Skin of body (tissue), 2 donors: ENCODE data around the gene MACROD1. TPM values are rescaled to one million over a fixed set of nuclear protein-coding genes. Genes with fewer than 3 reads are reported as not detected.

ENCODE experiments used
- DNase-seq: peaks from one replicate; lab custom pipeline; 2025; lab: John Stamatoyannopoulos, UW
- total RNA-seq: library from RNA; depleted of rRNA; stranded (reverse); fragments of >200 nt; gene quantifications from one replicate; pipeline ENCODE4 v1.2.3, GENCODE V29; 2014

The MACROD1 gene
- total RNA-seq, 1 donor from 2014 or later: 23.1 TPM

DNA sequence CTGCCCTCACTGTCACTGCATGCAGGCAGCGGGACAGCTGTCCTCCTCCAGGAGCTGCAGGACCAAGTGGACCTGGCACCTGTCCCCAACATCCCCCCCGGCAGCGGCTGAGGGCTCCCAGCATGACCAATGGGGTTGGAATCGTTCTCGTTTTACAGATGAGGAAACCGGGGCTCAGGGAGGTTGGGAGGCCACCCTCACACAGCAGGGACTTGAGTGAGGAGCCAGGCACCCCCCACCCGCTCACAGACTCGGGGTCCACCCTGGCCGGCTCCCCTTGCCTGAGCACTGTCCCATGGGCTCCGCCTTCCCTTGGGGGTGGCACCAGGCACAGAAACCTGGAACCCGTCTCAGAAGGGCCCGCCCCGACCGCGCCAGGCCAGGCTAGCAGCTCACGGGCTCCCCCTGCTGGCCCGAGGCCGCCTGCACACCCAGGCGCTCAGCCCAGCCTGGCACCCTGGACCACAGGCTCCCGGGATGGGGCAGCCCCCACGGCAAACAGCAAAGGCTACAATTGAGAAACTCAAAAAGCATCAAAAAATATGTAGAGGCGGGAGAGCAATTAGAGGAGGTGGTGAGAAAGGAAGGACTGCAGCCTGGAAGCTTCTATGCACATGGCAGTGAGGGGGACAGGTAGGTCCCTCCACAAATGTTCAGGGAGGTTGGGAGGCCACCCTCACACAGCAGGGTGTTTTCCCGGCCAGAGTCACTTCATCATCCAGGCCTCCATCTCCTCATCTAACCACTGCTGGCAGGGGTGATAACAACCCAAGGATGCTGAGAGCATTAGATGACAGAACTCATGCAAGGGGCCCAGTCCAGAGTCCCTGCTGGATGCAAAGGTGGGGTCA, 12.8 kb downstream of the MACROD1 start:
- DNase-seq: peak; percentile 18

GRCh38 chr11:64151337-64151736, 14.6 kb downstream of the MACROD1 start:
- DNase-seq: no peak

DNA sequence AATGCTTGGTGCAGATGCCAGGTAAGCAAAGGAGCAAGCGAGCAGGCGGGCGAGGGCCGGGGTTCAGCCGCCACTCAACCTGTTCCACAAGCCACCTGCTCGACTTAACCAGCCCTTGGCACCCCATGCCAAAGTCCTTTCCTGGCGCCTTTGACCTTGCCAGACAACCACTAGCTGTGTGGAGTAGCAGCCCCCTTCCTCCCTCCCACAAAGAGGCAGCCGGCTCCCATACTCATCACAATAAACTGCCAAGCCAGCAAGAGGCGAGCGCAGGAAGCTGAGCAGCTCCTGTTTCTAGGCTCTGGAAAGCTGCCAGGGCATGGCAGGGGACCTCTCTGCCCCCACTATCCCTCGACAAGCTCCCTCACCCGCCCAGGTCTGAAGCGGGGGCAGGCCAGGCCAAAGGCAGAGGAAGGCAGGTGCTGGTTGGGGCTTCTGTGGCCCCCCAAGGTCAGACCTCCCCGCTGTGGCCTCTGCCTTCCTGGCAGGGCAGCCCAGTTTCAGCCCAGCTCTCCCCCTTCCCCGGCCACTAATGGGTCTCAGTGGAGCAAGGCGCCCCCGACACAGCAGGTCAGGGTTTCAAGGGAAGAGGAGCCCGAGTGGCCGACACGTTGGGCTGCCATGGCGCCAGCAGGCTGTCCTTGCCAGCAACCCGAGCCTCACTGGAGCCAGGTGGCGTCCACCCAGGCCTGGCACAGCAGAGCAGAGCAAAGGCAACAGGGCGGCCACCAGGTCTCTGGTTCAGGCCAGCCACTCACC, 15.3 kb downstream of the MACROD1 start:
- no peak for DNase-seq

DNA sequence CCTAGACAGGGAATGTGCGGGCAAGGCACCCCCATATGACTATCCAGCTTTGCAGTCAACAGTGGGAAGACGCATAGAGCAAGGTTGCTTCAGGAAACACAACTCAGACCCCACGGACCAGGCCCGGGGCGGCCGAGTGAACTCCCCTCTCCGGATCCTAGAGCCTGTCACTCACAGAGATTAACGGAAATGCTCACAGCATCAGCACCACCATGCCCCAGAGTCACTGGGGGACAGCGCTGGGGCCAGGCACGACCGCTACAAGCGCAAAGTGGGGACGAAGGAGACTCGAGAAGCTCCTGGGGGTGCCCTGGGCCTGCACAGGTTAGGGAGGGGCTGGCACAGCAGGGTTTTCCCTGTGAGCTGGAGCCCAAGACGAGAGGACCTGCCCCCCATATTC, 15.9 kb downstream of the MACROD1 start:
- no peak for DNase-seq

DNA sequence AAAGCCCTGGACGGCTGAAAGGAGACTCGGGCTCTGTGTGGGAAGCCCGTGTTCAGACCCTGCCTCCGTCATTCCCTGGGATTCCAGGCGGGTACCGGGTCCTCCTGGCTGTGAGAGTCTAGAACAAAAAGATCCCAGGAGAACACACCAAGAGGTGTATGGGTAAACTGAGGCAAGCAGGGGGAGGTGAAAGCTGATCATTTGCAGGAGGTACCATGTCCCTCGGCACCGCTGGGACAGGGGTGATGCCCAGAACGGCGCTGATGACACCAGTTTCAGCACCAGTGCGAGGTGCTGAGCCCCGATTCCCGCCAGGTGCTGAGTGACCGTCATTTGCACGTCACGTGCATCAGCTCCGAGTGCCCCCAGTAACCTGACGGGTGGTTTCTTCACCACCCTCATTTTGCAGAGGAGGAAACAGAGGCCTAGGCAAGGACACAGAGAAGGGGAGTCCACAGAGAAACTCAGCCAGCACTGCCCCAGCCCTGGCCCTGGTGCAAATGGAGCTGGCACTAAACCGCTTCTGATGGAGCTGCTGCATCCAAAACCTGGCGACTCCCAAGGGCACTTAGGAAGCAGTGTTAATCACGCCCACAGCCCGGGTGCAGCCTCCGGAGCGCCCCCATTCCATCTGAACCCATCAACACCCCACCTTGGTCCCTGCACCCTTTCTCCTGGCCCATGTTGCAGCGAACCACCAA, 16.8 kb downstream of the MACROD1 start:
- no peak for DNase-seq

- DNase-seq: peak; percentile 88
Observed at GRCh38 chr11:64148226-64148916, 17.5 kb downstream of the MACROD1 start.

GRCh38 chr11:64146036-64146955, 19.6 kb downstream of the MACROD1 start:
- no peak for DNase-seq

DNA sequence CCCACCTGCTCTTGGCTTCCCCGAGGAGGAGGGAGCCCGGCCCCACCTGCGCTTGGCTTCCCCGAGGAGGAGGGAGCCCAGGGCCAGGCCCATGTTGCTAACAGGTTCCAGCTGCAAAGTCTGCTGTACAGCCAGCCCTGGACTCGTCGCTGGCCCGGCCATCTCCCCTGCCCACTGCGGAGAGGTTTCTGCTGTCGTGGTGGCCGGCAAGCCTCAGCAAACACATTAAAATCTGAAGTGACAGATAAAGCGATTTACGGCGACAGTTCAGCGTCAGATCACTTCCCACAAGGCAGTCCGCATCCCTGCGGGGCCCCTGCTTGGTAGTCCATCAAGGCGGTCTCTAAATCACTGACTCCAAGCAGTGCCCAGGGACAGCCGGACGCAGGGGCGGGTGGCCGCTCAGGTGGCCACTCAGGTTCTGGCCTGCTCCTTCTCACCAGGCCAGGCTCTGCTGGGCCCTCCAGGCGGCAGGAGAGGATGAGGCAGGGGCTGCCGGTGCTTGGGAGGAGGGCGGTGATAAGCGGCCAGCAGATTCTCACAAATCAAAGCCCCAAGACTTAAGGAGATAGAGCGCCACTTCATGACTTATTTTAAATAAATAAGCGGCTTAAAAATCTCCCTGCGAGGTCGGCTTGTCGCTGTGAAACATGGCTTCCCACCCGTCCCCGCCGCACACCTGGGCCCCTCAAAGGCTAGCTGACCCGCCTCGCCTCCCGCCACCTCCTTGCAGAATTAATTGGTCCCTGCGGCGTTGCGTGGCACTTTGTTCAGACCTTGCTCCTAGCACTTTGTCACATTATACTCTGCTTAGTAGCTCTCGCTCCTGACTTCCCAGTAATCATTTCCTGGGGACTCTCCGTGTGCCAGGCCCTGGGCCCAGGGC, 21.1 kb downstream of the MACROD1 start:
- no peak for DNase-seq

- no peak for DNase-seq
Observed at GRCh38 chr11:64141081-64141783, 24.7 kb downstream of the MACROD1 start.

DNA sequence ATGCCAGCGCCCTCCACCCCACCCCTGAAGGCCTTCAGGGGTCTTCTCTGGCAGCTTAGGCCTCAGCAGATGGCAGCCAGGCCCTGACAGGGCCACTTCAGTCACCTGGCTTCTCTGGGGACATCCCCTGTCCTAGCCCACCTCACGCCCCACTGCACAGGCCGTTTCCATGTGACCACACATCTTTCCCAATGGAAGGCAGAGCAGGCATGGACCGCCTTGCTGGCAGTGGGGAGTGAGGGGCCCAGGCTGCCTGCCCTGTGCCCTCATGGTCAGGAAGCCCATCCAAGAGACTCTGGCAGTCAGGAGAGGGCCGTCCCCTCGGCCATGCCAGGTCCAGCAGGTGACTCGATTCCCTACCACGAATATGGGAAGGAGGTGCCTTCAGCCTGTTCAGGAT, 25.8 kb downstream of the MACROD1 start:
- no peak for DNase-seq

DNA sequence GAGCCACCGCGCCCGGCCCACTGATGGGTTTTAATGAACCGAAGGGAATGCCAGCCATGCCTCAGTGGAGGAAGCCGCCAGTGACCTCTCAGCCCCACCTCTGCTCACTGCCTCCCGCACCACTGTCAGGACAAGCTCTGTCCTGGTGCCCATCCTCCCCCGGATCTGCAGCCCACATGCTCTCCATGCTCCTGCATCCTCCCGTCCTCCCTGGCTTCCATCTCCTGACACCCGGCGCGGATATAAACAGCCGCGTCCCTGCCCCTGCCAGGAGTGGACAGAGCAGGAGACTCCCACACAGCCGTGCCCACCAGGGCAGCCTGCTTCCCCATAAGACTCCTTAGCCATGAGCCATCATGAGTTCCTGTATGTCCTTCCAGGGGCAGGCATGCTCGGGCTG, 26.9 kb downstream of the MACROD1 start:
- DNase-seq: no peak

- no peak for DNase-seq
Observed at GRCh38 chr11:64138398-64138797, 27.5 kb downstream of the MACROD1 start.

DNA sequence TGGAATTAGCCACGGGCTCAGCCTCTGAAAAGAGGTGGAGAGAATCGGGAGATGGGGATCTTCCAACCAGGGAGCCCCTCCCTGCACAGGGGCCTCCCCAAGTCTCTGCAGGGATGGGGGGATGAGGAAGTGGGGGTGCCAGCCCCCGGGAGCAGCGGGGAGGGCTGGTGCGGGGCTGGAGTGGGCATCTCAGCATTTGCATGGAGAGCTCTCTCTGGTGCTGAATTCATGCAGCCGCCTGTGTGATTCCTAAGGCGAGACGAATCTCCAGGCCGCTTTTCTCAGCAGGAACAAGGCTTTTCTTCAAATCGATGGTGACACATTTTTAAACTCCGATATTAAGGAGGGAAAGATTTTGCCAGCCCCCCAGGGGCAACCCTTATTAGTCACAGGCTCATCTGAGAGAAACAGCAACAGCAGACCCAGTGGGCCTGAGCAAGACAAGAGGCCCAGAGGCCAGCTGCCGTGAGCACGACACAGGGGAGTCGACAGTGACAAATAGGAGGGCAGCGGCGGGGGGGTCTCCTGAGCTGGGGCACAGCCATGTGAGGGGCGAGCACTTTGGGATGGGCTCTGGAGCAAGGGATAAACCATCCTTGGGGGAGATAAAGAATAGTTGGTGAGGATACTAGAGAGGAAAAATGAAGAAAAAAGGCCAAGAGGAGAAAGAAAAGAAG, 29.0 kb downstream of the MACROD1 start:
- no peak for DNase-seq

DNA sequence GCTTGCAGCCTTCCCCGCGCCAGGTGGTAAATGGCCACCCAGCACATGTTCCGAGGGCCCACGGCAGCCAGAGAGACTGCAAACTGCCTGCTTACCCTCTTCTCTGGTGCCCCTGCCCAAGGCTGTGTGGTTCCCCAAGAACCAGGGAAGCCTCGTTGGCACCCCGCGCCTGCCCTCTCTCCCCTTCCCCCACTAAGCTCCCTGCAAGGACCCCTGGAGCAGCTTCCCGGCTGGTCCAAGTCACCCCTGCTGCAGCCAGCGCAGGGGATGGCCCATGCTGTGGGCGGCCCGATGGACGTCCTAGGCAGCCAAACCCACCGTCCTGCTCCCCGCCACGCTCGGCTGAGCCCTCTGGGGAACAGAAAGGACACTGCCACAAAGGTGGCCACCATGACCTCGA, 30.2 kb downstream of the MACROD1 start:
- no peak for DNase-seq

DNA sequence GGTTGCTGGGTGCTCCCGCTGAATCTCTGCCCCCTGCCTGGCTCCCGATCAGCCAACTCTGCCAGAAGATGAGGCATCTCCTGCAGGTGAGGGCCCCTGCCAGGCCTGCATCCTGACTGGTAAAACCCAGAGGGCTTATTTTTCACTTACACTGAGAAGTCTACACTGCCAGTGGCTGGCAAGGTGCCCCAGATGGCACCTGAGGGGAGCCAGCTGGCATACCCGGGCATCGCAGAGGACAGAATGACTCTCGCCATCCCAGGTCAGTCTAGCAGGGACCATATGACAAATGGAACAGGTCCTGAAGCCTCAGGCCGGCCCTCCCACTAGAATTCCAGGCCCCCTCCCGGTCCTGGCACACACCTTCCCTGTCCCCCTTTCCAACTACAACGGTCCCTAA, 30.9 kb downstream of the MACROD1 start:
- DNase-seq: no peak

- DNase-seq: no peak
Observed at GRCh38 chr11:64132982-64133705, 32.8 kb downstream of the MACROD1 start.

GRCh38 chr11:64132191-64132771, 33.6 kb downstream of the MACROD1 start:
- DNase-seq: no peak
